Measurements from ENCODE around the gene TOR2A.

TOR2A gene

DNA sequence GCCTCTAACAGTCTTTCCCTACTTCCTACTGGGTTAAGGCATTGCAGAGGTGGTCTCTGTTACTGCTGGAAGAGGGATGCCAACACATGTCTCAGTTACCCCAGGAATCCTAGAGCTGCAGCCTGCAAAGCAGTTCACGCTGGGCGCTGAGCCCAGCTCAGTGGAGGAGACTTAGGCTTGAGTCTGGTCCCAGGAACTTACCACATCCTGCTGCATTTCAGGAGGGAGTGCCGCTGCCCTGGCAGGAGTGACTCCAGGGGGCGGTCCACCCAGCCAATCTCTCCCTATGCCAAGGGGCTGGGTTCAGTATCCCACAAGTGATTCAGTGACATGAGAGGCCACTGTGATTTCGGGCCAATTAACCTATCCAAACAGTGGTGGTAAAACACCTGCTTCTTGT is 11.7 kb downstream of the TOR2A start:
- FAIRE-seq: no peak
- no peak for DNase-seq (ENCODE audit: extremely low spot score, insufficient read length, low read depth)

DNA sequence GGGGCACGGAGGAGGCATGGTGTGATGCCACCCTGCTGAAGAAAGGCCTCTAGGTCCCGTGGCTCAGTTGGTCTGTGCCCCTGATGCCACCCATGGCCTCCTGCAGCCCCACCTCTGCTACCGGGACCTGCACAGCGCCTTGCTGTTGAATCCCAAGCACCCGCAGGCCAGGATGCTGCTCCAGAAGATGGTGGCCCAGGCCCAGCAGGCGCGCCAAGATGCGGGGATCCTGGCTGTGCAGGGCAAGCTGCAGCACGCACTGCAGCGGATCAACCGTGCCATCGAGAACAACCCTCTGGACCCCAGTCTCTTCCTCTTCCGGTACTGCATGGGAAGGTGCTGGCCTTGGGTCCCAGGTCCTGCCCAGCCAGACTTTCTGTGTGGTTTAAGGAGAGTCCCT is 12.1 kb downstream of the TOR2A start:
- FAIRE-seq (no peak), DNase-seq (ENCODE audit: extremely low spot score, insufficient read length, low read depth) (no peak)

- no peak for DNase-seq (ENCODE audit: extremely low spot score, insufficient read length, low read depth)
- no peak for FAIRE-seq
Observed at GRCh38 chr9:127722055-127722745, 12.9 kb downstream of the TOR2A start.

DNA sequence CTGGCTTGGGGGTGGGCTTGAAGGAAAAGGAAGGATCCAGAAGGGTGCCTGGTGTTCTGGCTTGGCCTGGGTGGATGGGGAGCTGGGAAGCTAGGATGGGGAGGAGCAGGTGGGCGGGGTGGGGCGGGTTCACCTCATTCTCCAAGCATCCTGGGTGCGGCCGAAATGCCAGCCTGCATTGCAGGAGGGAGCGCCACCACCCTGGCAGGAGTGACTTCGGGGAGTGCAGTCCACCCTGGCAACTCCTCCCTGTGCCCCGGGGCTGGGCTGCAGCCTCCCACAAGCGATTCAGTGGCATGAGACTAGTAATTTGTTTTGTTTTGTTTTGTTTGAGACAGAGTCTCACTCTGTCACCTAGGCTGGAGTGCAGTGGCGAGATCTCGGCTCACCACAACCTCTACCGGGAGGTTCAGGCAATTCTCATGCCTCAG is 13.7 kb downstream of the TOR2A start:
- FAIRE-seq: no peak

GRCh38 chr9:127720865-127721227 is 14.2 kb downstream of the TOR2A start:
- DNase-seq (ENCODE audit: extremely low spot score, insufficient read length, low read depth): no peak
- FAIRE-seq: no peak

More for the DNA sequence above, 13.7 kb downstream of the TOR2A start:
- DNase-seq (ENCODE audit: extremely low spot score, insufficient read length, low read depth): no peak

DNA sequence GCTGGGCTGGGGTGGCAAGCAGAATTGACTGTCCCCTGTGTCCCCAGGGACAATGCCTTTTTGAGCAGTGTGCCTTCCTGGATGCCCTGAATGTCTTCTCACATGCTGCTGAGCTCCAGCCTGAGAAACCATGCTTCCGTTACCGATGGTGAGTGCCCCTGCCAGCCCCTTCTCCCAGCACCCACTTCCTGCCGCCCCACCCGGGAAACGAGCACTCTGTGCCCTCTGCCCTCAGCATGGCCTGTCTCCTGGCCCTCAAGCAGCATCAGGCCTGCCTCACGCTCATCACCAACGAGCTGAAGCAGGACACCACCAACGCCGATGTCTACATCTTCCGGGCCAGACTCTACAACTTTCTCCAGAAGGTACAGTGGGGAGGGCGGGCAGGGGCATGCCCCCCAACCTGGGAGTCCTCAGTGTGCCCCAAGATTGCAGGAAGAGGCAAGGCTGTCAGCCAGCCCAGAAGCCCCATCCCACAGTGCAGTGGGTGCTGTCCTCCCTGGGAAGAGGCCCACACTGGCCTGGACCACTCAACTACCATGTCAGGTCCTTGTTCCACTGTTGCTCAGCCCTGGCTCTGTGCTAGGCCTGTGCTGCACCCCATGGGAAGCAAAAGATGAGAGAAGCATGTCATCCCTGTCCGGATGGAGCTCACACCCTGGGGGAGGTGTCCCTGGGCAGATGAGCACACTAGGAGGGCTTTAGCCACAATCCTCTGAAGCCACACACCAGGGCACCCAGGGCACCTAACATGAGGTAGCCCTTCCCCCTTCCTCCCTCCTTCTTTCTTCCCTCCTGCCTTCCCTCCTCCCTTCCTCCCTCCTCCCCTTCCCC is 14.8 kb downstream of the TOR2A start:
- DNase-seq (ENCODE audit: extremely low spot score, insufficient read length, low read depth): no peak
- FAIRE-seq: no peak

DNA sequence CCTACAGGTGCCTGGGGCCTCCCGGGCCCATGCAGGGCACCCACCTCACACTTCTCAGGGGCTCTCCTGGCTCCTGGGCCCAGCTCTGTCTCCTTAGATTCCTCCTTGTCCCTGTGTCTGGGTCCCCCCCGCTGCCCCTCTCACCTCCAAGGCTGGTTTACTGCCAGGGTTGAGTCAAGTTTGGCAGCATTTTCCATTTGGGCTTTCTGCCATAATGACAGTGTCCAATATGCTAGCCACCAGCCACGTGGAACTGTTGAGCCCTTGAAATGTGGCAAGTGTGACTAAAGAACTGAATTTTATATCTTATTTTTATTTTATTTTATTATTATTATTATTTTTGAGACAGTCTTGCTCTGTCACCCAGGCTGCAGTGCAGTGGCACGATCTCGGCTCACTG is 17.3 kb downstream of the TOR2A start:
- no peak for FAIRE-seq
- DNase-seq (ENCODE audit: extremely low spot score, insufficient read length, low read depth): no peak

GRCh38 chr9:127716412-127716811 is 18.7 kb downstream of the TOR2A start:
- DNase-seq (ENCODE audit: extremely low spot score, insufficient read length, low read depth) (no peak), FAIRE-seq (no peak)

- FAIRE-seq: peak; percentile 98
- peak; percentile 98 for DNase-seq (ENCODE audit: extremely low spot score, insufficient read length, low read depth)
Observed at GRCh38 chr9:127715470-127716337, 19.4 kb downstream of the TOR2A start, which contains the start of the genes PTRH1 and TTC16. Gene PTRH1, minus strand, starts transcription at chr9:127715663. Its CDS starts 24 bp downstream, at chr9:127715639. Gene TTC16, plus strand, starts transcription at chr9:127716079. Its CDS starts 67 bp downstream, at chr9:127716146.

GRCh38 chr9:127714951-127715469 is 20.1 kb downstream of the TOR2A start:
- DNase-seq (ENCODE audit: extremely low spot score, insufficient read length, low read depth) (no peak), FAIRE-seq (no peak)

GRCh38 chr9:127714020-127714750 is 20.9 kb downstream of the TOR2A start:
- no peak for FAIRE-seq
- DNase-seq (ENCODE audit: extremely low spot score, insufficient read length, low read depth): no peak

- DNase-seq (ENCODE audit: extremely low spot score, insufficient read length, low read depth) (no peak), FAIRE-seq (no peak)
Observed at GRCh38 chr9:127712867-127713266, 22.2 kb downstream of the TOR2A start.

GRCh38 chr9:127712371-127712770 is 22.7 kb downstream of the TOR2A start:
- FAIRE-seq (no peak), DNase-seq (ENCODE audit: extremely low spot score, insufficient read length, low read depth) (no peak)

DNA sequence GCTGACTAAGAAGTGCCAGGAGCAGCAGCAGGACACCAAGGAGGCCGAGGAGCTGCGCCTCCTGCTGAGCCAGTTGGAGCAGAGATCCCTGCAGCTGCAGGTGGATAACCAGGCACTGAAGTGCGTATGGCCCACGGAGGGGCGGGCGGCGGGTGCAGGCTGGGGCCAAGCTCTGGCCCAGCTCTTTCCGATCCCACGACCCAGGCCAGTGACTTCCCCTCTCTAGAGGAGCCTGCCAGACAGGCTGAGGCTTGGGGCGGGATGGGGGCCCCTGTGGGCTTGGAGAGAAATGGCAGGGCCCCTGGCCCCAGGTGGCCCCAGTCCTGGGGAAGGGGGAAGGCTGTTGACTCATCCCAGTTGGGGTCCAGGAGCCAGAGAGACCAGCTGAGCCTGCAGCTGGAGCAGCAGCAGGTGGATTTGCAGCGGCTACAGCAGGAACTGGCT is 23.2 kb downstream of the TOR2A start:
- no peak for FAIRE-seq
- DNase-seq (ENCODE audit: extremely low spot score, insufficient read length, low read depth): no peak

DNA sequence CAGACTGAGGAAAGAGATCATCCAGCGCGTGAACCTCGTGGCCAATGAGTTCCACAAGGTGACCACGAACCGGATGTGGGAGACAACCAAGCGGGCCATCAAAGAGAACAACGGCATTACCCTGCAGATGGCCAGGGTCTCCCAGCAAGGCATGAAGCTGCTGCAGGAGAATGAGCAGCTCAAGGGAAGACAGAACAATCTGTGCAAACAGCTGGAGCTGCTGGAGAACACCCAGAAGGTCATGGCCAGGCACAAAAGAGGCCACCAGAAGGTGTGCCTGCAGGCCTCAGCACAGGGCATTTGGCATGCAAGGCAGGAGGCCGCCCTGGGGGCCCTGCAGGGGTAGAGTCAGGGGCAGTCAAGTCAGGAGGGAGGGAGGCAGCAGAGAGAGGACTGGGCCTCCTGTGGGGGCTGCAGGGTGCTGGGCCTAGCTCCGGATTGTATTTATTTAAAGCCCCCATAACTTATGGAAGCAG is 23.8 kb downstream of the TOR2A start:
- FAIRE-seq (no peak), DNase-seq (ENCODE audit: extremely low spot score, insufficient read length, low read depth) (no peak)

- FAIRE-seq (no peak), DNase-seq (ENCODE audit: extremely low spot score, insufficient read length, low read depth) (no peak)
Observed at GRCh38 chr9:127710204-127710783, 24.8 kb downstream of the TOR2A start.

DNA sequence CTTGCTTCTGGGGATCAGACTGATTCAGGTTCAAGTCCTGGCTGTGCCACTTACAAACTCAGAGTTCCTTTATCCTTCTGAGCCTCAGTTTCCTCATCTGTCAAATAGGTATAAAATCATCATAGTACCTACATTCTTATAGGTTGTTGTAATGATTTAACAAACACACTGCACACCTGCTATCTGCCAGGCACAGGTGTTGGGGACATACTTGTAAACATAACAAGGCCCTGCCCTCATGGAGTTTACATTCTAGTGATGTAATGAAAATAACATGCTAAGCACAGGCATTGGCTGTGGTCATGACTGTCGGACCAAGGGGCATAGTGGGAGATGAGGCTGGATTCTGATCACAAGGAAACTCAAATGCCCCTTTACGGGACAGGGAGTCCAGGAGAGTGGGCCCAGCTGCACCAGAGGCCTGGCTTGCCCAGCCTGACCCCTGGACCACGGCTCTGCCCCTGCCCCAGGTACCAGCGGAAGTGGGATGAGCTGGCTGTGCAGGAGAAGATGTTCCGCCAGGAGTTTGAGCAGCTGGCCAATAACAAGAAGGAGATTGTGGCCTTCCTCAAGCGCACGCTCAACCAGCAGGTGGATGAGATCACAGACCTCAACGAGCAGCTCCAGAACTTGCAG is 26.0 kb downstream of the TOR2A start:
- no peak for FAIRE-seq
- no peak for DNase-seq (ENCODE audit: extremely low spot score, insufficient read length, low read depth)

GRCh38 chr9:127707766-127708165 is 27.3 kb downstream of the TOR2A start:
- peak; percentile 56 for FAIRE-seq
- DNase-seq (ENCODE audit: extremely low spot score, insufficient read length, low read depth): no peak
